HTERT RPE-1 (cell line): ENCODE data around the gene SMU1.

Source experiments
- in situ Hi-C: fragments of 300-500 bp; cut with MboI; formaldehyde crosslinking; loops from 4 replicates; pipeline ENCODE4 v1.14.3; 2020; ENCODE audit warnings: low sequenced_read_pairs

The SMU1 gene

GRCh38 chr9:33105959-33106358 is 29.5 kb upstream of the SMU1 start:
- in situ Hi-C loops = no loop called here

GRCh38 chr9:33105504-33105903 is 29.0 kb upstream of the SMU1 start:
- in situ Hi-C loops = no loop called here

- in situ Hi-C loops = no loop called here
These were observed 27.9 kb upstream of the SMU1 start for GRCh38 chr9:33104401-33104800.

GRCh38 chr9:33103501-33104281 is 27.2 kb upstream of the SMU1 start:
- in situ Hi-C loops = no loop called here

GRCh38 chr9:33102551-33103210 is 26.2 kb upstream of the SMU1 start:
- in situ Hi-C loops = no loop called here

- in situ Hi-C loops = no loop called here
These were observed 24.9 kb upstream of the SMU1 start for GRCh38 chr9:33101104-33101951.

GRCh38 chr9:33099754-33100153 is 23.3 kb upstream of the SMU1 start:
- in situ Hi-C loops = loop anchor here (25.0 kb wide), 1 partner anchor 138 kb away; the partner anchor contains the start of gene SPINK4

- in situ Hi-C loops = loop anchor here (25.0 kb wide), 1 partner anchor 140 kb away; the partner anchor contains the start of gene SPINK4
These were observed 20.7 kb upstream of the SMU1 start for GRCh38 chr9:33097192-33097591.

- in situ Hi-C loops = loop anchor here (25.0 kb wide), 1 partner anchor 145 kb away; the partner anchor contains the start of gene SPINK4
These were observed 16.2 kb upstream of the SMU1 start for GRCh38 chr9:33092634-33093033.

GRCh38 chr9:33085672-33086071 is 9.2 kb upstream of the SMU1 start:
- in situ Hi-C loops = loop anchor here (25.0 kb wide), 1 partner anchor 152 kb away; the partner anchor contains the start of gene SPINK4

- in situ Hi-C loops = loop anchor here (25.0 kb wide), 1 partner anchor 155 kb away; the partner anchor contains the start of gene SPINK4
These were observed 6.3 kb upstream of the SMU1 start for GRCh38 chr9:33082538-33083326.

GRCh38 chr9:33082128-33082527 is 5.7 kb upstream of the SMU1 start:
- in situ Hi-C loops = loop anchor here (25.0 kb wide), 1 partner anchor 155 kb away; the partner anchor contains the start of gene SPINK4

GRCh38 chr9:33081128-33081851 is 4.8 kb upstream of the SMU1 start:
- in situ Hi-C loops = loop anchor here (25.0 kb wide), 1 partner anchor 156 kb away; the partner anchor contains the start of gene SPINK4

- in situ Hi-C loops = loop anchor here (25.0 kb wide), 1 partner anchor 157 kb away; the partner anchor contains the start of gene SPINK4
These were observed 4.1 kb upstream of the SMU1 start for GRCh38 chr9:33080534-33080933.

GRCh38 chr9:33068991-33069390 is 7.5 kb downstream of the SMU1 start:
- in situ Hi-C loops = no loop called here

- in situ Hi-C loops = no loop called here
These were observed 11.1 kb downstream of the SMU1 start for GRCh38 chr9:33065157-33066076.

- in situ Hi-C loops = no loop called here
These were observed 25.3 kb downstream of the SMU1 start for GRCh38 chr9:33051144-33051543.

- in situ Hi-C loops = no loop called here
These were observed 26.7 kb downstream of the SMU1 start for GRCh38 chr9:33049680-33050361.
